HT-29 (cell line): ENCODE measurements around the gene FZD4. TPM values are rescaled to one million over a fixed set of nuclear protein-coding genes. Genes with fewer than 3 reads are reported as not detected.
"Not testable (repeated sequence)": the region's sequence is repeated elsewhere in the genome, so short reads cannot be mapped to it uniquely, and the experiment has no call there.

Experiments
- DNase-seq: peaks from one replicate; pipeline ENCODE4 v3.0.0-alpha.2; 2015; ENCODE audit warnings: low spot score
- total RNA-seq: library from RNA; depleted of rRNA; stranded (reverse); fragments of >200 nt; shearing (Covaris generic); gene quantifications from 2 replicates; pipeline ENCODE4 v1.2.3, GENCODE V29; 2014

FZD4 gene
- total RNA-seq, 1 experiment from 2014 or later = 1.6 TPM

- no peak for DNase-seq
Observed at GRCh38 chr11:86938203-86938899, 16.8 kb downstream of the FZD4 start.

GRCh38 chr11:86937193-86937806 is 17.9 kb downstream of the FZD4 start:
- DNase-seq = not testable (repeated sequence)

DNA sequence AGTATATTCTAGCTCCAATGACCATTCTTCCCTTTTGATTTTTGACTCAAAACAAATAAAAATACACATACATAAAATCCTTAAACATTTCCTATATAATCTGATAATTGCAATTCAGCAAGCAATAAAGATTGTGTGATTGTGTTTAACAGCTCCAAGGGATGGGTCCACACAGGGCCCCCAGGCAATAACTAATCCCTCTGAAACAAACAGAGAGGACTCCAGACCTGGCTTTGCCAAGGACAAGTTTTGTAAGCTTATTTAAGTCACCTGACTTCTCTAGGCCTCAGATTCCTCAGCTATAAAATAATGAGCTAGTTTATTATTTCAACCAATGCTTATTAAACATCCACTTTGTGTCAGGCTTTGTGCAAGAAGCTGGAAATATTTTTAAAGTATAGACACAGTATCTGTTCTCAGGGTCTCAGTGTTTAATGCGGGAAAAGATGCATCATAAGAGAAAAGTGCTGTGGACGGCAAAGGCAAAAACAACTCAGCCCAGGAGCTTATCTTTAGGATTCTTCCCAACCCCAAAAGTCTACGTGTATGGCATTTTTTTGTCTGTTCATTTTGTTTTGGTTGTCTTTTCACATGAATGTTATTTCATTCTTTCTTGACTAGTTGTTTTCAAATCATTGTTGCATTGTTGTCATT is 20.1 kb downstream of the FZD4 start:
- DNase-seq = no peak

DNA sequence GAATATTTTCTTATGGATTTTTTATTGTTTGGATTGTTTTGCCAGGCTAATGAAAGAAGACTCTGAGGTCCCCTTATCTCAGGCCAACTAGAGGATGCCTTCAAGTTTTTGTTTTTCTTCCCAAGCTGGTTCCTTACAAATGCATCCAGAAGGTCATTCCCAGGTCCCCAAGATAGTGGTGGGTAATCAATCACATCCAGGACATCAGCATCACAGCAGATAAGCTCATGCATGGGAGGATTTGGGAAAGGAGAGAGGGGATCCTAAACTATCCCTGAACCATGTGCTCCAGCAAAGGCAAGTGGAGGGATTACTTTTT is 20.7 kb downstream of the FZD4 start:
- no peak for DNase-seq

GRCh38 chr11:86933891-86934581 is 21.2 kb downstream of the FZD4 start:
- DNase-seq = no peak

DNA sequence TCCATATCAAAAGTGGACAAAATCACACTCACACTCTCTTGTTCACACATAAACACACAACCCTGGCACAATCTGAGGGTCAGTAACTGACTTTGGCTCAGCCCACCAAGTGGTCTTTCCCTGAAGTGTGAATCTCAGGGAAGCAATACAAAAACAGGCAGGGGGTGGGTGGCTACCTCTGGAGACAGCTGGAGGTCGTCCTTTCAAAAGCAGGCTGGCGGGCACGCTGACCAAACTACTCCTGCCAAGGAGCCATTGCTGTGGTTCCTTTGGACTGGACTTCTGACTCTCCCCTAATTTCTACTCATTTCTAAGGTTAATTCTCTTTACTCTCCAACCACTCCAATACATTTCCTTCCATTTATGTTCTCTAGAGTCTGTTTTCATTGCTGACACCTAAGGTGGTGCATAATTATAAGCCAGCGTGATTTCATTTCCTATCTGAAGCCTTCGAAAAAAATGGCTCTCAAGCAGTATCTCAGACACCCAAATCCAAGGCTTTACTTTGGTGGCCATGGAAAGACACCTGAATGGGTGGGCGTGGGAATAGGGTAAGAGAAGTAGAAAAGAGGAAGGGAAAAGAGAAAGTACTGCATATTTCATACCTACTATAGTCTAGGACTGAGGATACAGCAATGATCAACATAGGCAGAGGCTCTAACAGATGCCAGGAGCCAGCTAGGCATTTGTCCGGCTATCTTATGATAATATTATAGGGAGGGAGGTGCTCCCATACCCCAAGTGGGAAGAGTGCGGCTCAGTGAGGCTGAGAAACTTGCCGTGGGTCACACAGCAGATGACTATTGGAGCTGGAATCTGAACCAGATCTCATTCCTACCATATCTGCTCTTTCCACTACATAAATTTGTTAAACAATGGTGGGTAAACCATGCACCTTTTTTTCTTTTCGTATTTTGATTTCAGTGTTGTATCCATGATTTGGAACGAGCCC is 22.0 kb downstream of the FZD4 start:
- no peak for DNase-seq

GRCh38 chr11:86932259-86932585 is 23.0 kb downstream of the FZD4 start:
- DNase-seq = no peak

- no peak for DNase-seq
Observed at GRCh38 chr11:86931548-86932258, 23.5 kb downstream of the FZD4 start.

DNA sequence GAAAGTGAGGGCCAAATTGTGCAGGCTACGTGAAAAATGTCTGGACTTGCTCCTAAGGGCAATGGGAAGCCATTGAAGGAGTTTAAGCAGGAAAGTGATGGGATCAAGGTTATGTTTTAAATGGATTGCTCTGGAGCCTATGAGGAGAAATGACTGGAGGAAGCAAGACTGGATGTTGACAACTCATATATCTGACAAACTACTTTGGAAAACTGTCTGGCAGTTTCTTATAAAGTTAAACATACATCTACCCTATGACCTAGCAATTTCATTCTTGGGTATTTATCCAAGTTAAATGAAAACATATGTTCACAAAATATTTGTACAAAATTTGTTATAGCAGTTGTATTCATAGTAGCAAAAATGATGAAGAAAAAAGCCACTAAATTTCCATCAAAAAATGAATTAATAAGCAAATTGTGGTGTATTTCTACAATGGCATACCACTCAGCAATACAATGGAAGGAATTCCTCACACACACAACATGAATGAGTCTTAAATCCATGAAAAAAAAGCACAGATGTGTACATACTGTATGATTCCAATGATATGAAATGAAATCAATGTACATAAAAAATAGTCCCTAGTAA is 24.1 kb downstream of the FZD4 start:
- no peak for DNase-seq

GRCh38 chr11:86926975-86927374 is 28.2 kb downstream of the FZD4 start:
- no peak for DNase-seq

GRCh38 chr11:86923999-86924766 is 31.0 kb downstream of the FZD4 start:
- DNase-seq = no peak

DNA sequence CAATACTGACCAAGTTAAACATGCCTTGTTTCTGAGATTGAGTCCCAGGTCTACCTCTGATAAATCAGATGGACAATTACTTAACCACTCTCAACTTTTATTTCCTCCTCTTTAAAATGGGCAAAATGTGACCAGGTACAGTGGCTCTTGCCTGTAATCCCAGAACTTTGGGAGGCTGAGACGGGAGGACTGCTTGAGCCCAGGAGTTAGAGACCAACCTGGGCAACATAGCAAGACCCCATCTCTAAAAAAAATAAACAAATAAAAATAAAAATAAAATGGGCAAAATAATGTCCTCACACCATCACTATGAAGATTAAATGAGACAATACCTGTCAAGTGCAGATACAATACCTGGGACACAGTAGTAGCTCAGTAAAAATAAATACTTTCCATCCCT is 33.0 kb downstream of the FZD4 start:
- no peak for DNase-seq

GRCh38 chr11:86919557-86920210 is 35.5 kb downstream of the FZD4 start:
- DNase-seq = peak; percentile 68

GRCh38 chr11:86918973-86919372 is 36.2 kb downstream of the FZD4 start:
- no peak for DNase-seq

DNA sequence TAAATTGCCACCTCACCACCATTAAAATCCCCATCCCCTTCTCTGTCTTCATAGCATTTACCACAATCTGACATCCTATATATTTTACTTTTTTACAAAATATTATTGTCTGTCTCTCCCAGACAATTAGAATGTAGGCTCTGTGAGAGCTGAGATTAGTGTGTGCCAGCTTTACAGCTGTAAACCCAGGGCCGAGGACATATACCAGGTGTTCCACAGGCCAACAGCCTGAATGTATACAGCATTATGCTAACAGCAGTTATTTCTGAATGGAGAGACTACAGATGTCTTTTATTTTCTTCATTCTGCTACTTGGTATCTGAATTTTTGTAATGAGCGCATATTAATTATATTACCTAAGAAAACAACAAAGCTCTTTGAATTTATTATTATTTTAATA is 36.7 kb downstream of the FZD4 start:
- DNase-seq = no peak

GRCh38 chr11:86917589-86917988 is 37.6 kb downstream of the FZD4 start:
- no peak for DNase-seq

DNA sequence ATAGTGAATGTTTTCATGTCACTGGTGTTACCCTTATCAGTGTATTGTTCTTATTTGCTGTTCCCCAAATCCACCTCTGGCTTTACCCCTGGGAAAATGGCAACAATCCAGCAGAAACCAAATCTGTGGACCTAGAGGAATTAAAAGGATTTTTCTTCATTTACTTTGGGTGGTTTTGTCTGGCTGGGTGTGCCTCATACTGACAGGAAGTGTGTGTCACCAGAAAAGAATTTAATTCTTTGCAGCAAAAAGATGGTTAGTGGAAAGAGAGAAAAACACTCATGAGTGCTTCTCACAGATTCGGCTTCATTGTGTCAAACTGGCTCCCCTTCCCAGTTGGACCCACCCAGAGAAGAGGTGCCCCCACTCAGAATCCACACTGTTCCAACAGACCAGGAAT is 38.9 kb downstream of the FZD4 start:
- DNase-seq = peak; percentile 20

DNA sequence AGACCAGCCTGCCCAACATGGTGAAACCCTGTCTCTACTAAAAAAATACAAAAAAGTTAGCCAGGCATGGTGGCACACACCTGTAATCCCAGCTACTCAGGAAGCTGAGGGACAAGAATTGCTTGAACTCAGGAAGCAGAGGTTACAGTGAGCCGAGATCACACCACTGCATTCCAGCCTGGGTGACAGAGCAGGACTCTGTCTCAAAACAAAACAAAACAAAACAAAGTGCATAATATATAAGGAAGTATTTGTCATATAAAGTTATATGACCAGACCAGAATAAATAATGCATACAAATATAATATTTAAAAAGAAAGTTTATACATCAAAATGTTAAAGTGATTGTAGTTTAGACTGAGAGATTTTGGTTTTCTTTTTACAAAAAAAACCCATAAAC is 39.3 kb downstream of the FZD4 start:
- DNase-seq = peak; percentile 8

- DNase-seq = no peak
Observed at GRCh38 chr11:86914865-86915519, 40.2 kb downstream of the FZD4 start.
